Measurements from ENCODE around the gene PTPN20. TPM values are rescaled to one million over a fixed set of nuclear protein-coding genes. Genes with fewer than 3 reads are reported as not detected.

PTPN20 gene
- total and polyA plus RNA-seq, 2 of the 8 experiments (the other 6 are each of a cell fraction or from before 2014, with no cell fraction given), result not detected

DNA sequence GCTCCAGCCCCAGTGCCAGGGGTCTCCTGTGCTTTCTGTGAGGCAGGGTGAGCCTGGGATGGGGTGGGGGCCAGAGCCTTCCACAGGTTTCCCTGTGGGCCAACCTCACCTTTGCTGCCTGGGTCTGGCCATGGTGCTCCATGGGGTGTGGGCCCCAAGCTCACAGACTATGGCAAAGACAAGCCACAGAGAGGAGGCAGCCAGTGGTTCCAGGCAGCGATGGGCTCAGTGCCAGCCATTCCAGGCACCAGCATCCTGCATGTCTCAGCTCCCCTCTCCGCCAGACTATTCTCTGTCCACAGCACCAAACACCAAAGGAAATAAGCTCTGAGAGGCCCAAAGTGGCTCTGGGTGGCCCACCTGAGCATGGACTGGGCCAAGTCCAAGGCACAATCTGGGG, 133.5 kb downstream of the PTPN20 start (continued):
- TF ChIP-seq TAF7 (optimal IDR thresholded peaks at IDR 0.05; ENCODE audit: borderline replicate concordance, low read depth, low read length) (no peak), HDAC6 (IDR thresholded peaks at IDR 0.05; ENCODE audit: low read depth, low read length) (no peak), BCL11A (IDR thresholded peaks at IDR 0.05; ENCODE audit: low read depth in 2 of 2, low read length in 2 of 2) (no peak), SP1 (IDR thresholded peaks at IDR 0.05; ENCODE audit: low read depth, low read length) (no peak)
